ENCODE measurements around the gene ZNF18. TPM values are rescaled to one million over a fixed set of nuclear protein-coding genes. Genes with fewer than 3 reads are reported as not detected.

ZNF18 gene
- polyA plus RNA-seq, 2 of the 4 experiments (the other 2 are of a cell fraction) = 5.1 to 12.3 TPM

DNA sequence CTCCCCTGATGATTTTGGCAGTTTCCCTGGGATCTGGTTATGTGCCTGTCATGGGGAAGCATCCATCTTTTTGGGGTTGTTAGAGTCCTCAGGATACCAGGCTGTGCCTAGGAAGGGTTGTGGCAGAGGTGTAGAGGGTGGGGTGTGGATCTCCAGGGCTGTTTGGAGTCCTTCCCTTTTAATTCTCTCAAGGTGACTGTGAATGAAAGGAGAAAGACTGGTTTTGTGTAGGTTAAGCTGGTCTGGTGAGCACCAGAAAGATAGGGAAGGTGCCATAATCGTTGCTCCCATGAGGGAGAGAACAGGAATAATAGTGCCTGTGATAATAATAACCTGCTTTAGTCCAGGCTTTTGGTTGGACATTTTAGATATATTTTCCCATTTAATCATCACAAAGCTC lies 30.4 kb upstream of the ZNF18 start (continued):
- TF ChIP-seq HOXA7 (CRISPR knock-in tag; IDR thresholded peaks at IDR 0.05) (no peak), CEBPB (IDR thresholded peaks at IDR 0.05) (no peak), HOXB13 (CRISPR knock-in tag; IDR thresholded peaks at IDR 0.05; ENCODE audit: low read depth) (no peak)

DNA sequence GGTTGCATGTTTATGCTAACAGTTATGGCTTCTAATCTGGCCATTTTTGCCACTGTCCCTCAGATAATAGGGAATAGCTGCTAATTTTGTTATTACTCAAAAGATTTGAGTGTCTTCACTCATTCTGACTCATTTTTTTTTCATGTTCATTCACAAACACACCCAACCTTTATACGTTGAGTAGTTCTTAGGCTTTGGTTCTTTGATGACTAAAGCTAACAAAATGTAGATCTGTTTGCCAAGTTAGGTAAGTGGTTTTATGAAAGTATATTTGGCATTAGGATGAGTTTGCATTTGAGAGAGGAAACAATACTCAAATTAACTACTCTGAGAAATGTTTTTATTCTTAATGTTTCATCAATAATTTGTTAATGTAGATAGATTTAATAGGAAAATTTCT lies 27.1 kb upstream of the ZNF18 start:
- no peak overlapping the region for H3K4me3 ChIP-seq
- H3K4me2 ChIP-seq = peak overlapping the region; percentile 95
- ChIA-PET POLR2A (interaction anchor here (0.7 to 10.2 kb wide), 2 partner anchors 26 to 78 kb away, joined by 3 to 217 read pairs; partner anchors contain the start of gene ZNF18), CTCF (interaction anchor here (0.9 to 1.6 kb wide), 6 partner anchors 18 to 55 kb away, joined by 3 to 4 read pairs (median 4); partner anchors contain the start of gene ZNF18)
- DNase-seq (ENCODE audit: low read depth in 1 of 2, low spot score in 1 of 2) = peak; percentile 71 to 77
- no peaks in the 10 kb centered on the region for H3K9me3 ChIP-seq
- peak; percentile 38 for TF ChIP-seq MAFK (IDR thresholded peaks at IDR 0.05; ENCODE audit: partially characterized antibody)
- peak; percentile 74 for TF ChIP-seq JUNB (IDR thresholded peaks at IDR 0.05)
- TF ChIP-seq CEBPB (IDR thresholded peaks at IDR 0.05) = peak in 1 of 2 experiments; percentile 62; a peak in 1 of 4 replicates
- no peak for TF ChIP-seq BHLHE40 (IDR thresholded peaks at IDR 0.05; ENCODE audit: low read depth, low read length)
- peak; percentile 81 for TF ChIP-seq FOSL2 (IDR thresholded peaks at IDR 0.05)
- TF ChIP-seq FOSL2 (CRISPR knock-in tag; IDR thresholded peaks at IDR 0.05) = peak; percentile 88
- 0% methylated on average over 1 of the region's 1 CpG for WGBS (ENCODE audit: missing lambda C conversion rate)
- H3K4me1 ChIP-seq = peaks cover 44% of the 10 kb centered on the region
- peak; percentile 98 for FAIRE-seq
- ATAC-seq = peak in 1 of 2 experiments; percentile 34; a peak in 3 of 6 replicates
- H3K27ac ChIP-seq = peak overlapping the region; percentile 48 to 67

DNA sequence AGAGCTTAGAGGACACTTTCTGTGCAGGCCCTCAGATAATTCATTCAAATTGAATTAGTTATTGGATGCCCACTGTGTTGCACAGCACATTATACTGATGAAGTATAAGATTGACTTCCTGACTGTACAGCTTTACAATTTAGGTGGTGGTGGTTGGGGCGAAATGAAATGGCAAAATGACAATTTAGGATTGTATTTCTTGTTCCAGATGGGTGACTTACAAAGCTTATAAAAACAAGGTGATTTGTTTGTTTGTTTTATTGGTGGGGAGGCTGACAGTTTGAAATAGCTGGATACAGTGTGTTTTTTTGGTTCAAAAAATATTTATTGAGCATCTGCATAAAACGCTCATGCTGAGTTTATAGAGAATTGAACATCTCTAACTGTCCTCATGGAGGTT lies 25.0 kb upstream of the ZNF18 start:
- no peak for ATAC-seq
- ChIA-PET CTCF (interaction anchor here (1.0 to 1.6 kb wide), 4 partner anchors 8 to 37 kb away, joined by 3 to 5 read pairs (median 4); partner anchors contain the start of gene ZNF18), POLR2A (interaction anchor here (1.0 to 10.2 kb wide), 2 partner anchors 9 to 24 kb away, joined by 3 to 217 read pairs; partner anchors contain the start of gene ZNF18)

DNA sequence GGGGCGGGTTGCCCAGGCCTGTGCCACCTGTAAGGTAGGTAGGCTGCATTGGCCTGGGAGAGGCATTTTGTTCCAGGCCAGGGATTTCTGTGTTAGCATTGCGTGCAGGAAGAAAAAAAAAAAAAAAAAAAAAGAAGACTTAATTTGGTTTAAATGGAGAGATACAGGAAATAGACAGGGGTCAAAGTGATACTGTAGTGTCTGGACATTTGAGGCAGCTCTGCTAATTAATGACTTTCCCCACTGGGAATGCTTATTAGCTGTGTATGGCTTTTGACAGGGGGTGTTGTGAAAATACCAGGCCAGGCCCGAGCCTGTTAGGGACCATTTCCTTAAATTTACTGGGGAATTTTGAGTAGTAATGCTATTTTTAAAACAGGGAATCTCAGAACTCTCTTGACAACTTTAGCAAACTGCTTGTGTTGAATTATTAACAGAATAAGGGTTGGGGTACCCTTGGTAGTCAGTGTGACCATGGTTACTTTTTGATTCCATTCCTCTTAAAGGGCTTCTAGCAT lies 24.4 kb upstream of the ZNF18 start:
- Histone ChIP-seq H3K9me3 (no peaks in the 10 kb centered on the region), H3K4me2 (peak overlapping the region; percentile 95), H3K4me1 (peaks cover 44% of the 10 kb centered on the region), H3K4me3 (peak overlapping the region; percentile 93), H3K27ac (peak overlapping the region; percentile 87 to 98)
- WGBS (ENCODE audit: missing lambda C conversion rate) = 2% methylated on average over 3 of the region's 3 CpGs
- FAIRE-seq (no peak), ATAC-seq (no peak), DNase-seq (ENCODE audit: low read depth in 1 of 2, low spot score in 1 of 2) (no peak)
- TF ChIP-seq, protein P1, sequence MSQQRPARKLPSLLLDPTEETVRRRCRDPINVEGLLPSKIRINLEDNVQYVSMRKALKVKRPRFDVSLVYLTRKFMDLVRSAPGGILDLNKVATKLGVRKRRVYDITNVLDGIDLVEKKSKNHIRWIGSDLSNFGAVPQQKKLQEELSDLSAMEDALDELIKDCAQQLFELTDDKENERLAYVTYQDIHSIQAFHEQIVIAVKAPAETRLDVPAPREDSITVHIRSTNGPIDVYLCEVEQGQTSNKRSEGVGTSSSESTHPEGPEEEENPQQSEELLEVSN (IDR thresholded peaks at IDR 0.05; ENCODE audit: borderline replicate concordance, low read depth) = no peak
- no peak for TF ChIP-seq KDM1A (IDR thresholded peaks at IDR 0.05; ENCODE audit: low read depth)
- ChIA-PET CTCF (interaction anchor here (0.6 to 1.6 kb wide), 5 partner anchors 9 to 770 kb away, joined by 3 to 5 read pairs (median 3); partner anchors contain the start of gene ZNF18), POLR2A (interaction anchor here (1.0 to 10.2 kb wide), 2 partner anchors 9 to 23 kb away, joined by 3 to 217 read pairs; partner anchors contain the start of gene ZNF18)

More for the DNA sequence above, 25.0 kb upstream of the ZNF18 start:
- peak overlapping the region; percentile 95 for H3K4me2 ChIP-seq
- FAIRE-seq (no peak), DNase-seq (ENCODE audit: low read depth in 1 of 2, low spot score in 1 of 2) (no peak)
- TF ChIP-seq NFE2L2 (conservative IDR thresholded peaks at IDR 0.05; ENCODE audit: low read length) (no peak), PHF8 (IDR thresholded peaks at IDR 0.05; ENCODE audit: borderline replicate concordance, low read depth) (no peak), KDM5A (IDR thresholded peaks at IDR 0.05) (no peak)
- H3K4me1 ChIP-seq = peaks cover 44% of the 10 kb centered on the region
- H3K27ac ChIP-seq = no peak overlapping the region
- peak overlapping the region; percentile 93; the same call in 2 of the 3 replicates for H3K4me3 ChIP-seq
- WGBS (ENCODE audit: missing lambda C conversion rate) = 85% methylated on average over 2 of the region's 2 CpGs
- no peaks in the 10 kb centered on the region for H3K9me3 ChIP-seq

DNA sequence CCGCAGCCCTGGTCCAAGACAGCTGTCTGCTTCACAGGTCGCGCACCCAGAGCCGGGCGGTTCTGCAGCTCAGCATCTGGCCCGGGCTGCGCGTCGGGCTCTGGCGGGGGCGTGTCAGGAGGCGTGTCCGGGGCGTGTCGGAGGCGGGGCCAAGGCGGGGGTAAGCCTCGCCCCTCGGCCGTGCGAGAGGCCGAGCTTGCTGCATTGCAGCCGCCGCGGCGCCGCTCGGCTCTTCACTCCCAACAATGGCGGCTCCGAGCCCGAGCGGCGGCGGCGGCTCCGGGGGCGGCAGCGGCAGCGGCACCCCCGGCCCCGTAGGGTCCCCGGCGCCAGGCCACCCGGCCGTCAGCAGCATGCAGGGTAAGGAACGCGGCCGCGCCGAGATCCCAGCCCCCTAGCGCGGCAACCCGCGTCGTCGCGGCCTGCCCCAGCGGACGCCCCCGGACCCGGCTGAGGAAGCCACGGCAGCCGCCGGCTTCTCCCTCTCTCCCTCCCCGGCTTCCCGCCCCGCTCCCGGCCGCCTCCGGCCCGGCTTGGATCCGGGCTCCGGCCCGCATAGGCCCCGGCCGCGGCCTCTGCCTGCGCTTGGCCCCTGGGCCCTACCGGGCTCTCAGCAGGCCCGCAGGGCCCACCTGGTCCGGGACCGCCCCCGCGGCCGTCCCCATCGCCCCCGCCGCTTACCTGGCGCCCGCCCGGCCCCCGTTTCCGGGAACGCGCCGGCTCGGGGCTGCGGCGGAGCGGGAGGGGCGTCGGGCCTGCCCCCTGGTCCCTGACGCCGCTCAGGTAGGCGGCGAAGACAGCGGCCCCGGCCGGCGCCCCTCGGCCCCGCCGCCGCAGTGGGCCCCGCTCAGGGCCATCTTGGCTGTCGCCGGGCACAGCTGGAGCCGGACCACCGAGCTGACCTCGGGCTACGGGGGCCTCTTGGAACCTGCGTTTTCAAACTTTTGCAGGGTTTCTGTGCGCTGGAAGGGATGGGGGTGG lies 23.7 kb upstream of the ZNF18 start, which contains the start of gene MAP2K4:
Gene MAP2K4, plus strand, starts transcription at position 236 of the 981 bp plus-strand sequence. Its CDS starts 10 bp downstream, at position 246.
- POLR2A ChIA-PET = interaction anchor here (0.7 to 10.2 kb wide), 10 partner anchors 10 to 30 kb away, joined by 3 to 217 read pairs (median 4); partner anchors contain the start of gene ZNF18
- no peak for FAIRE-seq

More for the DNA sequence above, 23.7 kb upstream of the ZNF18 start, which contains the start of gene MAP2K4:
- DNase-seq (ENCODE audit: low read depth in 1 of 2, low spot score in 1 of 2) (peak; percentile 86 to 91), ATAC-seq (peak; percentile 93 to 98)
- whole genome bisulfite sequencing (ENCODE audit: missing lambda C conversion rate) = 0% methylated on average over 32 of the region's 123 CpGs
- Histone ChIP-seq H3K27ac (peak within 1 kb of the TSS; percentile 87 to 98), H3K4me2 (peak within 1 kb of the TSS; percentile 95), H3K4me1 (peaks cover 42% of the 10 kb centered on the region), H3K9me3 (no peaks in the 10 kb centered on the region), H3K4me3 (peak within 1 kb of the TSS; percentile 93)
- TF ChIP-seq CBX2 (IDR thresholded peaks at IDR 0.05; ENCODE audit: borderline replicate concordance, low read depth) (no peak), HDAC2 (IDR thresholded peaks at IDR 0.05) (no peak), JUN (IDR thresholded peaks at IDR 0.05) (peak; percentile 82 to 92), PHF8 (IDR thresholded peaks at IDR 0.05; ENCODE audit: borderline replicate concordance, low read depth) (peak; percentile 100), KDM5A (IDR thresholded peaks at IDR 0.05) (peak; percentile 10; the same call in 1 of the 2 replicates), POLR2A (IDR thresholded peaks at IDR 0.05; ENCODE audit: low read length) (peak; percentile 90)
- TF ChIP-seq, protein P2, sequence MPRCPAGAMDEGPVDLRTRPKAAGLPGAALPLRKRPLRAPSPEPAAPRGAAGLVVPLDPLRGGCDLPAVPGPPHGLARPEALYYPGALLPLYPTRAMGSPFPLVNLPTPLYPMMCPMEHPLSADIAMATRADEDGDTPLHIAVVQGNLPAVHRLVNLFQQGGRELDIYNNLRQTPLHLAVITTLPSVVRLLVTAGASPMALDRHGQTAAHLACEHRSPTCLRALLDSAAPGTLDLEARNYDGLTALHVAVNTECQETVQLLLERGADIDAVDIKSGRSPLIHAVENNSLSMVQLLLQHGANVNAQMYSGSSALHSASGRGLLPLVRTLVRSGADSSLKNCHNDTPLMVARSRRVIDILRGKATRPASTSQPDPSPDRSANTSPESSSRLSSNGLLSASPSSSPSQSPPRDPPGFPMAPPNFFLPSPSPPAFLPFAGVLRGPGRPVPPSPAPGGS (IDR thresholded peaks at IDR 0.05) = peak; percentile 96
- CTCF ChIA-PET = interaction anchor here (1.1 to 1.6 kb wide), 3 partner anchors 12 to 31 kb away, joined by 3 to 5 read pairs (median 3); no protein-coding TSS in a partner anchor

All from A549 (cell line).